GM08714 (cell line): ENCODE results near the gene STK11.
"Not testable (repeated sequence)": the region's sequence is repeated elsewhere in the genome, so short reads cannot be mapped to it uniquely, and the experiment has no call there.

Experiments used
- H3K4me3 ChIP-seq: fragments of 200-500 bp; sonication (Bioruptor generic); 2 replicates; pipeline ENCODE4 v1.5.1; 2014; ENCODE audit warnings: mild to moderate bottlenecking, low read length, inconsistent platforms
- ZNF274 ChIP-seq: IDR thresholded peaks from 2 replicates; pipeline ENCODE4 v1.6.1; 2012; ENCODE audit warnings: mild to moderate bottlenecking, low read depth, low read length

The STK11 gene

DNA sequence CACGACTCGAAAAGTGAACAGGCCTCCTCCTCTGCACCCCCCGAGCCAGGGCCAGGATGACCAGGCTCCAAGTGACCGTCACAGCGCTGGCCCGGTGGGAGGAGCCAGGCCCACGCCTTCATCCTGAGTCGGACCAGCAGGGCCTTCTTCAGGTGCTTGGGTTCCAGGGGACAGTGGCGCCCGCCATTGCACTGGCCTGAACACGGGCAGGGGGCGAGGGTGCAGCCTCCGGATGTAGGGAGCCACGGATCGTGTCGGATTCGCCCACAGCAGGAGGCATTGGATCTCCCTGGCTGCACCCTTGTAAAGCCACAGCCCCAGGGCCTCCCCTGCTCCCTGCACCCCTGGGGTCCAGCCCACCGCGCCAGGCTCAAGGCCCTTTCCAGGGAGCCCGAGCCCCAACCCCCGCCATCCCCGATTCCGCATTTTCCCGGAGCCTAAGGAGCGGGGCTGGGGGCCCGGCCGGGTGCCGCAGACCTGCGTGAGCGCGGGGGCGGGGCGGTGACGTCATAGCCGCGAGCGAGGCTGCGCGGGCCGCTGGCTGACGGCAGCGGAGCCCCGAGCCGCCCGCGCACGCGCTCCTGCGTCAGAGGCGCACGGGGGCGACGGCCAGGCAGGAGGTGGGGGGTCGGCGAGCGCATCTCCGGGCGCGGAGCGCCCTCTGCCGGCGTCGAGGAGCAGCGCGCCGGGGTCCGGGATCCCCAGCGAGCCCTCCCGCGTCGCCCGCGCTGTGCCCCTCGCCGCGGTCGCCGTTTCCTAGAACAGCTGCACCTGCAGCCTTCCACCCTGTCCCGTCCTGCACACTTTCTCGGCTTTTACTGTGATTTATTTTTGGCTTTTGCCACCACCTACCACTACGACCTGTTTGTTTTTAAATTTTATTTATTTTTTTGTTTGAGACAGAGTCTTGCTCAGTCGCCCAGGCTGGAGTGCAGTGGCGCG lies 34.5 kb downstream of the STK11 start:
- TF ChIP-seq ZNF274: no peak
- peak overlapping the region; percentile 30; the same call in 1 of the 2 replicates for H3K4me3 ChIP-seq

GRCh38 chr19:1240925-1241324 lies 35.3 kb downstream of the STK11 start:
- H3K4me3 ChIP-seq: peak overlapping the region; percentile 25; the same call in 1 of the 2 replicates
- TF ChIP-seq ZNF274: no peak

DNA sequence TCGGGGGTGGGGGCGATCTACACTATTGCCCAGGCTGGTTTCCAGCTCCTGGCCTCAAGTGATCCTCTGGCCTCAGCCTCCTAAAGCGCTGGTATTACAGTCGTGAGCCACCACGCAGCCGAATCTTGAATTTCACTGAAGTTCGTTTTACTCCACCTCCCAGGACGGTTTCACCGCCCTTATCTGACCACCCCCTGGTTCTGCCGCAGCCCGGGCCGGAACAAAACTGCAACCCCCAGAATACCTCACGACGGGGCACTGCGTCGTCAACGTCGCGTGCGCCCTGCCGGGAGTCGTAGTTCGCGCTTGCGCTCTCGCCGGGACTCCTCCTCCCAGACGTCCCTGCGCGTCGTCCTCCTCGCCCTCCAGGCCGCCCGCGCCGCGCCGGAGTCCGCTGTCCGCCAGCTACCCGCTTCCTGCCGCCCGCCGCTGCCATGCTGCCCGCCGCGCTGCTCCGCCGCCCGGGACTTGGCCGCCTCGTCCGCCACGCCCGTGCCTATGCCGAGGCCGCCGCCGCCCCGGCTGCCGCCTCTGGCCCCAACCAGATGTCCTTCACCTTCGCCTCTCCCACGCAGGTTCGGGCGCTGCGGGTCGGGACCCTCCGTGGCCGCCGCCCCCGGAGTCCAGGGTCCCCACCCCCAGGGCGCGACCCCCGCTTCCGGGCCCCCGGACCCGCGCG lies 36.0 kb downstream of the STK11 start, which contains the start of gene ATP5F1D:
Gene ATP5F1D (plus strand): TSS at position 335 of the 679 bp plus-strand sequence. CDS start 100 bp downstream, at position 435.
- TF ChIP-seq ZNF274: no peak
- H3K4me3 ChIP-seq: peak within 1 kb of the TSS; percentile 79

- H3K4me3 ChIP-seq: no peak overlapping the region
- TF ChIP-seq ZNF274: no peak
Observed at GRCh38 chr19:1243768-1244692, 38.5 kb downstream of the STK11 start.

GRCh38 chr19:1244693-1245451 lies 39.3 kb downstream of the STK11 start:
- no peak overlapping the region for H3K4me3 ChIP-seq
- TF ChIP-seq ZNF274: no peak

DNA sequence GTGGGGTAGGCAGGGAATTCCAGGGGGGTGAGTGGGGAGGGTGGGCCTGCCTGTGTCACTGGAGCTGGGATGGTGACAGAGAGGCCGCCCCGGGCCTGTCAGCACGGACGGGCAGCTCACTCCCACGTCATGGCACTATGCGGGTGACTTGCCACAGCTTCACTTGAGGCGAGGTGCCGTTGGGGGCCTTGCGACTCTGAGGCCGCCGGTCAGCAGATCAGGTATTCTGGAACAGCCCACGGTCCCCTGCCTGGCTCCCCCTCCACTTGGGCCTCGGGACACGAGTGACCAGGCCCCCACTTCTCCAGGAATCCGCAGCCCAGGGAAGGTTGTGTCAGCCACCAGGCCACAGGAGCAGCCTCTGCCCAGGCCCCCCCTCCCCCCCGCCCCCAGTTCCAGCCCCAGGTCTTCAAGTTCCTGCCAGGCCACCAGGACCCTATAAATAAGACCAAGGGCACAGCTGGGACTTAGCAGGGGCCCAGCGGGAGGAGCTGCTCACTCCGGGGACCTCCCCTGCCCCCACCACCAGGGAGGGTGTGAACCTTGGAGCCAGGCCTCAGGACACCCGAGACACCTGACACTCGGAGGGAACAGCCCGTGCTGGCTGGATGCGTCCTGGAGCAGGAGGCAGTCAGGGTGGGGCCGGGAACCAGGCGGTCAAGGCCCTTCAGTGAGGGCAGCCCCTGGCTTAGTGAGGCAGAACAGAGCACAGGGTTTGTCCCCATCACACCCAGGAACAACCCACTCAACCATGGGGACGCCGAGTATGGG lies 40.1 kb downstream of the STK11 start:
- no peak overlapping the region for H3K4me3 ChIP-seq
- no peak for TF ChIP-seq ZNF274

DNA sequence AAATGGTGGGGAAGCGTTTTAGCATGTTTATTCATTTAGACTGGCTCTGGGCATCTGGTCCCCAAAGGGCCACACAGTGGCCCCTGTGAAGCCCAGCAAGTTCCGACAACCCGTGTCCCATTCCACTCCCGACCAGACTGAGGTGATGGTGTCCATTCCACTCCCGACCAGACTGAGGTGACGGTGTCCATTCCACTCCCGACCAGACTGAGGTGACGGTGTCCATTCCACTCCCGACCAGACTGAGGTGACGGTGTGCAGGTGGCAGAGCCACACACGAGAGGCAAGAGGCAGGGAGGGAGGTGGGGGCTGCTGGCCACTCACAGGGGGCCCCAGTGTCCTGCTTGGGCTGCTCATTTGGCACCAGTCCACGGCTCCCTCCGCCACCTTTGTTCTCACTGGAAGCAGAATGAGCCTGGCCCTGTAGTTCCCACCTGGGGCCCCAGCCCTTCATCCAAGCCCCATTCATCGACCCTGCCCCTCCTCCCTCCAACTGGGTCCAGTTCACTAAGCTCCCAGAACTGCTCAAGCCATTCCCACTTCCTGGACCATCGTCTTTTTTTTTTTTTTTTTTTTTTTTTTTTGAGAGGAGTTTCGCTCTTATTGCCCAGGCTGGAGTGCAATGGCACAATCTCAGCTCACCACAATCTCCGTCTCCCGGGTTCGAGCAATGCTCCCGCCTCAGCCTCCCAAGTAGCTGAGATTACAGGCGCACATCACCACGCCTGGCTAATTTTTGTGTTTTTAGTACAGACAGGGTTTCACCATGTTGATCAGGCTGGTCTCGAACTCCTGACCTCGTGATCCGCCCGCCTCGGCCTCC lies 40.9 kb downstream of the STK11 start:
- not testable (repeated sequence) for H3K4me3 ChIP-seq

DNA sequence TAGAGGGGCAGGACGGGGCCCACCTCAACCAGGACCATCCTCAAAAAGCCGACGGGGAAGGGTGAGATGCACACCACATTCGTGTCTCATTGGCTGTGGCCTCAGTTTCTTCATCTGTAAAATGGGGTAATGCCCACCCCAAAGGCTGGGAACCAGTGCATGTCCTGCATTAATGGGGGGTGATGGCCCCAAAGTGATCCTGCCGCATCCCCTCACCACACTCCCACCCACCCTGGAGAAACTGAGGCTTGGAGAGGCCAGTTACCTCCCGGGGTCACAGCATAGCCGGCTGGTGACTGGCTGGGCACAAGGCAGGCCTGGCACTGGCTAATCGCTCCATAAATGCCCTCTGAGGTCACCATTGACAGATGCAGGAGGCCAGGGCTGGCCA lies 42.2 kb downstream of the STK11 start:
- no peak for TF ChIP-seq ZNF274
- H3K4me3 ChIP-seq: no peak overlapping the region; the same call in 1 of the 2 replicates

DNA sequence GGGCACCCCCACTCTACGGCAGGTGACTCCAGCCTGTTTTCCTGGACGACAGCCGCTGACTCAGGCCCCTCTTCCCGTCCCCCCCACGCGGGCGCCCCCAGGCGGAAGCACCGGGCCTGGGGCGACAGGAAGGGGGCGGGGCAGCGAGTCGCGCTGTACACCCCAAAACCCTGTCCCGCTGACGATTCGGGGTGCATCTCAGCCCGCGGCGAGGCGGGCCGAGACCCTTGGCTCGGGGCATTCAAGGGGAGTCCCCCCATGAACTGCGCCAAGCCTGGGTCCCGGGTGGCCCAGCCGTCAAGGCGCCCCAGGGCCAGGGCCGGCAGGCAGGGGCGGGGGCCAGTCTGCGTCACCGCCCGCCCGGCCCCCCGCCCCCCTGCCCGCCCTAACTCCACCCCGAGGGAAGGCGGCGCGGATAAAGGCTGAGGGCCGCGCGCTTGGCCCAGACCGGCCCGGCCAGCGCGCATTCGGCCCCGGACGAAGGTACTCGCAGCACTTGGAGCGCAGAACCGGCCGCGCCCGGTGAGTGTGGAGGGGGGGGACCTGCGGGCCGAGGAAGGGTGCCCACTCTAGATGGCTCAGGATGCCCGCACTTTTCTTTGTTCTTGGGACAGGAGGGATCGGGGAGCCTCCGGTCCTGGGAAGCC lies 42.7 kb downstream of the STK11 start, which contains the start of gene MIDN:
Gene MIDN (plus strand): TSS at position 445 of the 647 bp plus-strand sequence. CDS start 1,714 bp downstream, outside the sequence.
- peak within 1 kb of the TSS; percentile 62; the same call in 1 of the 2 replicates for H3K4me3 ChIP-seq
- TF ChIP-seq ZNF274: no peak

DNA sequence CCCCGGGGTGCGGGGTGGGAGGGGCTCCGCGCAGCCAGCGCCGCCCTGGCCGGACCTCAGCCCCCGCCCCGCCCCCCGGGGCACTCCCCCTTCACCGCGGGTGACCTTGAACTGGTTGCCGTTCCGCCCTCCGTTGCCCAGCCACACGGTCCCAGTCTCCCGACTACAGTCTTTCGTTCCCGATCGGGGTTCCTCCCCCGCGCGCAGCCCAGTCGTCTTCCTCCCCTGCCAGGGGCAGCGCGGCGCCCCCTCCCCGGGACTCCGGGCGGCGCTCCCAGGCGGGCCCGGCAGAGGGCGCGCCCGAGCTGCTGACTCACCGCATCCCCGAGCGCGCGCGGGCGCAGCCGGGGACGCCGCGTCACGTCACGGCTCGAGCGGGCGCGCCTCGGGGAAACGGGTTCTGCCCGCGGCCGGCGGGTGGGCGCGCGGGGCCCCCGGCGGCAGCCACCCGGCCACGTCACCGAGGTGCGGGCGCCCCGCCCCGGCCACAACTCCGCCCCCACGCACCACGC lies 43.3 kb downstream of the STK11 start:
- H3K4me3 ChIP-seq: peak overlapping the region; percentile 62; the same call in 1 of the 2 replicates
- no peak for TF ChIP-seq ZNF274
